Measurements from ENCODE around the gene ZZZ3.

DNA sequence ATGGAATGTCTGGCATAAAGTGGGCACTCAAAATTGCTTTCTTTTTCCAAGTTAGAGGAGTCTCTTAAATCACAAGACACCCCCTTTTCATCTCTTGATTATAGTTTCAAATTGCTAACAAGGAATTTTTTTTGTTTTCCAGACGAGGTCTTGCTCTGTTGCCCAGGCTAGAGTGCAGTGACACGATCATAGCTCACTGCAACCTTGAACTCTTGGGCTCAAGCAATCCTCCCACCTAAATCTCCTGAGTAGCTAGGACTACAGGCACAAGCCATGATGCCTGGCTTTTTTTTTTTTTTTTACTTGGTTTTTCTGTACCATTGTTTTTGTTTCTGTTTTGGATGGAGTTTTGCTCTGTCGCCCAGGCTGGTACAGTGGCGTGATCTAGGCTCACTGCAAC lies 20.8 kb downstream of the ZZZ3 start:
- no peak for TF ChIP-seq POLR2A (IDR thresholded peaks at IDR 0.05)
- TF ChIP-seq, protein P1, sequence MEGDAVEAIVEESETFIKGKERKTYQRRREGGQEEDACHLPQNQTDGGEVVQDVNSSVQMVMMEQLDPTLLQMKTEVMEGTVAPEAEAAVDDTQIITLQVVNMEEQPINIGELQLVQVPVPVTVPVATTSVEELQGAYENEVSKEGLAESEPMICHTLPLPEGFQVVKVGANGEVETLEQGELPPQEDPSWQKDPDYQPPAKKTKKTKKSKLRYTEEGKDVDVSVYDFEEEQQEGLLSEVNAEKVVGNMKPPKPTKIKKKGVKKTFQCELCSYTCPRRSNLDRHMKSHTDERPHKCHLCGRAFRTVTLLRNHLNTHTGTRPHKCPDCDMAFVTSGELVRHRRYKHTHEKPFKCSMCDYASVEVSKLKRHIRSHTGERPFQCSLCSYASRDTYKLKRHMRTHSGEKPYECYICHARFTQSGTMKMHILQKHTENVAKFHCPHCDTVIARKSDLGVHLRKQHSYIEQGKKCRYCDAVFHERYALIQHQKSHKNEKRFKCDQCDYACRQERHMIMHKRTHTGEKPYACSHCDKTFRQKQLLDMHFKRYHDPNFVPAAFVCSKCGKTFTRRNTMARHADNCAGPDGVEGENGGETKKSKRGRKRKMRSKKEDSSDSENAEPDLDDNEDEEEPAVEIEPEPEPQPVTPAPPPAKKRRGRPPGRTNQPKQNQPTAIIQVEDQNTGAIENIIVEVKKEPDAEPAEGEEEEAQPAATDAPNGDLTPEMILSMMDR (IDR thresholded peaks at IDR 0.05) = no peak
